ENCODE data around the gene AP1G2. TPM values are rescaled to one million over a fixed set of nuclear protein-coding genes. Genes with fewer than 3 reads are reported as not detected.

The AP1G2 gene
- total and polyA plus RNA-seq, 2 of the 4 experiments (the other 2 are of a cell fraction), result 2.9 to 19.2 TPM

GRCh38 chr14:23561259-23561658 is 6.3 kb downstream of the AP1G2 start:
- POLR2A ChIA-PET (ENCODE audit: unreplicated experiment), result no interaction called here

More at GRCh38 chr14:23561259-23561658, 6.3 kb downstream of the AP1G2 start:
- WGBS, 2 experiments (ENCODE audit: extremely low coverage in 2 of 2, insufficient read length in 1 of 2), result no CpG with 5 or more reads among the region's 2 CpGs
- Histone ChIP-seq H3K4me2 (ENCODE audit: low read depth, low read length) (no peak overlapping the region), H2BK15ac (ENCODE audit: low read depth, low read length) (no peak overlapping the region), H3K4ac (ENCODE audit: low read depth, low read length) (no peak overlapping the region), H2BK5ac (ENCODE audit: low read depth, low read length, poor library complexity, severe bottlenecking) (no peak overlapping the region), H3K14ac (replicated peaks; ENCODE audit: low read depth, low read length) (no peak overlapping the region), H2AFZ (replicated peaks; ENCODE audit: low read length, poor library complexity) (no peak overlapping the region), H3K27me3 (ENCODE audit: control insufficient read depth, insufficient read depth, low read length) (no peaks in the 10 kb centered on the region), H3K56ac (ENCODE audit: extremely low read depth, insufficient read depth, low read length) (no peak overlapping the region), H3K18ac (ENCODE audit: low read depth, low read length) (no peak overlapping the region), H3K9me1 (ENCODE audit: insufficient read depth, low read length) (peaks cover 8% of the 10 kb centered on the region), H4K5ac (ENCODE audit: low read depth, low read length) (no peak overlapping the region), H3K4me3 (ENCODE audit: insufficient read depth, low read depth, low read length) (no peak overlapping the region), H3K4me1 (ENCODE audit: control insufficient read depth, insufficient read depth, low read length) (peaks cover 7% of the 10 kb centered on the region), H3K23ac (ENCODE audit: low read depth, low read length) (no peak overlapping the region), H3K36me3 (ENCODE audit: control insufficient read depth, insufficient read depth, low read length) (peaks cover 7% of the 10 kb centered on the region), H3K27ac (ENCODE audit: insufficient read depth, low read length) (no peak overlapping the region), H2BK20ac (ENCODE audit: low read depth, low read length) (no peak overlapping the region), H4K20me1 (ENCODE audit: insufficient read depth, low read length) (no peaks in the 10 kb centered on the region), H3K79me1 (ENCODE audit: low read depth in 1 of 2, low read length in 2 of 2) (peaks cover 14 to 16% of the 10 kb centered on the region in 2 experiments), H3K9ac (ENCODE audit: low read depth, low read length) (no peak overlapping the region), H3K9me3 (ENCODE audit: control insufficient read depth, insufficient read depth, low read length) (no peaks in the 10 kb centered on the region), H4K91ac (ENCODE audit: insufficient read depth, low read depth, low read length) (no peak overlapping the region), H2AK5ac (ENCODE audit: low read depth, low read length) (no peak overlapping the region), H4K8ac (ENCODE audit: low read depth in 2 of 2, low read length in 2 of 2) (no peak overlapping the region), H2AK9ac (replicated peaks; ENCODE audit: low read depth, low read length, poor library complexity) (no peak overlapping the region), H2BK120ac (ENCODE audit: low read depth, low read length) (no peak overlapping the region)
- in situ Hi-C loops (cut with MboI; ENCODE audit: low sequenced_read_pairs) (no loop called here), dilution Hi-C loops (cut with HindIII; ENCODE audit: low sequenced_read_pairs, unreplicated experiment) (no loop called here), intact Hi-C loops (cut with micrococcal nuclease) (no loop called here)
- TF ChIP-seq CHD1 (IDR thresholded peaks at IDR 0.05; ENCODE audit: low read depth, low read length) (no peak), ELK1 (IDR thresholded peaks at IDR 0.05; ENCODE audit: borderline replicate concordance, low read depth, low read length) (no peak)
- DNase-seq (no peak), ATAC-seq (ENCODE audit: low read depth) (no peak)
- CTCF ChIA-PET, result interaction anchor here (0.6 to 4.2 kb wide), 2 partner anchors 83 to 181 kb away, joined by 3 to 30 read pairs; no protein-coding TSS in a partner anchor
- BruUV-seq (replicated peaks), result no TSS peak

All from IMR-90 (cell line).